ENCODE data around the gene PLD3. TPM values are rescaled to one million over a fixed set of nuclear protein-coding genes. Genes with fewer than 3 reads are reported as not detected.

The PLD3 gene
- total RNA-seq, 4 donors from 2014 or later, result 61.9 to 210 (median 162) TPM

- Histone ChIP-seq H3K4me3 (no peak overlapping the region), H3K9me3 (no peaks in the 10 kb centered on the region), H3K4me1 (no peaks in the 10 kb centered on the region), H3K27me3 (no peaks in the 10 kb centered on the region), H3K36me3 (peaks cover 0 to 47% (median 0%) of the 10 kb centered on the region in 3 donors), H3K27ac (no peak overlapping the region)
- TF ChIP-seq POLR2A (IDR thresholded peaks at IDR 0.05) (no peak), CTCF (IDR thresholded peaks at IDR 0.05) (no peak)
- no peak for DNase-seq
Observed at GRCh38 chr19:40335101-40335500, 13.4 kb upstream of the PLD3 start.

- Histone ChIP-seq H3K27ac (no peak overlapping the region), H3K36me3 (peaks cover 0 to 41% (median 0%) of the 10 kb centered on the region in 3 donors), H3K4me3 (no peak overlapping the region), H3K27me3 (no peaks in the 10 kb centered on the region), H3K9me3 (no peaks in the 10 kb centered on the region), H3K4me1 (no peaks in the 10 kb centered on the region)
- no peak for DNase-seq
- no peak for TF ChIP-seq CTCF (IDR thresholded peaks at IDR 0.05)
- no peak for TF ChIP-seq POLR2A (IDR thresholded peaks at IDR 0.05)
Observed at GRCh38 chr19:40335855-40336600, 12.5 kb upstream of the PLD3 start.

GRCh38 chr19:40336601-40336900 lies 11.9 kb upstream of the PLD3 start:
- Histone ChIP-seq H3K4me1 (no peaks in the 10 kb centered on the region), H3K27me3 (no peaks in the 10 kb centered on the region), H3K36me3 (peaks cover 0 to 36% (median 0%) of the 10 kb centered on the region in 3 donors), H3K9me3 (no peaks in the 10 kb centered on the region), H3K4me3 (no peak overlapping the region), H3K27ac (no peak overlapping the region)
- DNase-seq, result no peak
- no peak for TF ChIP-seq CTCF (IDR thresholded peaks at IDR 0.05)
- no peak for TF ChIP-seq POLR2A (IDR thresholded peaks at IDR 0.05)

GRCh38 chr19:40337107-40337506 lies 11.4 kb upstream of the PLD3 start:
- Histone ChIP-seq H3K36me3 (peaks cover 0 to 30% (median 0%) of the 10 kb centered on the region in 3 donors), H3K27ac (no peak overlapping the region), H3K27me3 (no peaks in the 10 kb centered on the region), H3K4me3 (no peak overlapping the region), H3K9me3 (no peaks in the 10 kb centered on the region), H3K4me1 (no peaks in the 10 kb centered on the region)
- no peak for DNase-seq
- no peak for TF ChIP-seq POLR2A (IDR thresholded peaks at IDR 0.05)
- TF ChIP-seq CTCF (IDR thresholded peaks at IDR 0.05), result no peak

GRCh38 chr19:40337594-40337993 lies 10.9 kb upstream of the PLD3 start:
- no peak overlapping the region for H3K27ac ChIP-seq
- no peak overlapping the region for H3K4me3 ChIP-seq
- no peaks in the 10 kb centered on the region for H3K9me3 ChIP-seq
- TF ChIP-seq POLR2A (IDR thresholded peaks at IDR 0.05) (no peak), CTCF (IDR thresholded peaks at IDR 0.05) (no peak)
- no peaks in the 10 kb centered on the region for H3K27me3 ChIP-seq
- H3K4me1 ChIP-seq, result no peaks in the 10 kb centered on the region
- H3K36me3 ChIP-seq, result peaks cover 0 to 25% (median 0%) of the 10 kb centered on the region in 3 donors
- no peak for DNase-seq
